ENCODE data around the gene AKNA. TPM values are rescaled to one million over a fixed set of nuclear protein-coding genes. Genes with fewer than 3 reads are reported as not detected.

AKNA gene
- total RNA-seq, 1 experiment from 2014 or later, result 14.4 TPM

GRCh38 chr9:114433720-114434255 is 46.0 kb upstream of the AKNA start:
- Histone ChIP-seq H3F3A (ENCODE audit: insufficient read depth, low read depth) (no peaks in the 10 kb centered on the region), H3K27me3 (ENCODE audit: insufficient read depth, low read depth) (no peaks in the 10 kb centered on the region), H3K27ac (no peak overlapping the region), H3K36me3 (ENCODE audit: low read depth) (no peaks in the 10 kb centered on the region), H2AFZ (no peak overlapping the region), H3K4me3 (no peak overlapping the region), H3K9me2 (ENCODE audit: insufficient read depth) (no peaks in the 10 kb centered on the region), H3K4me2 (no peak overlapping the region), H3K9me3 (ENCODE audit: insufficient read depth, low read depth) (no peaks in the 10 kb centered on the region), H4K20me1 (ENCODE audit: insufficient read depth) (no peaks in the 10 kb centered on the region), H3K4me1 (replicated peaks; ENCODE audit: insufficient read depth) (no peaks in the 10 kb centered on the region), H3K79me2 (ENCODE audit: low read depth) (no peaks in the 10 kb centered on the region)
- intact Hi-C loops (cut with micrococcal nuclease; ENCODE audit: unreplicated experiment), result loop anchor here (1.0 kb wide), 2 partner anchors 74 to 581 kb away; no protein-coding TSS in a partner anchor
- DNase-seq, result no peak
- CTCF ChIA-PET, result interaction anchor here (0.7 to 1.4 kb wide), 2 partner anchors 93 to 220 kb away, joined by 3 to 6 read pairs; no protein-coding TSS in a partner anchor
- POLR2A ChIA-PET (ENCODE audit: unreplicated experiment), result no interaction called here
- TF ChIP-seq CTCF (conservative IDR thresholded peaks at IDR 0.05) (no peak), EZH2 (IDR thresholded peaks at IDR 0.05; ENCODE audit: low read depth) (no peak)
- BruUV-seq (replicated peaks), result no TSS peak

GRCh38 chr9:114433086-114433485 is 45.3 kb upstream of the AKNA start:
- Histone ChIP-seq H3K9me2 (ENCODE audit: insufficient read depth) (no peaks in the 10 kb centered on the region), H3K4me3 (no peak overlapping the region), H3K79me2 (ENCODE audit: low read depth) (no peaks in the 10 kb centered on the region), H2AFZ (no peak overlapping the region), H3K36me3 (ENCODE audit: low read depth) (no peaks in the 10 kb centered on the region), H3K4me1 (replicated peaks; ENCODE audit: insufficient read depth) (no peaks in the 10 kb centered on the region), H3K27ac (no peak overlapping the region), H4K20me1 (ENCODE audit: insufficient read depth) (no peaks in the 10 kb centered on the region), H3F3A (ENCODE audit: insufficient read depth, low read depth) (no peaks in the 10 kb centered on the region), H3K4me2 (no peak overlapping the region), H3K9me3 (ENCODE audit: insufficient read depth, low read depth) (no peaks in the 10 kb centered on the region), H3K27me3 (ENCODE audit: insufficient read depth, low read depth) (no peaks in the 10 kb centered on the region)
- no TSS peak for BruUV-seq (replicated peaks)
- no peak for DNase-seq
- intact Hi-C loops (cut with micrococcal nuclease; ENCODE audit: unreplicated experiment), result no loop called here
- POLR2A ChIA-PET (ENCODE audit: unreplicated experiment), result no interaction called here
- CTCF ChIA-PET, result interaction anchor here (1.4 kb wide), 1 partner anchor 220 kb away, joined by 6 read pairs; no protein-coding TSS in a partner anchor
- no peak for TF ChIP-seq CTCF (conservative IDR thresholded peaks at IDR 0.05)
- no peak for TF ChIP-seq EZH2 (IDR thresholded peaks at IDR 0.05; ENCODE audit: low read depth)

- intact Hi-C loops (cut with micrococcal nuclease; ENCODE audit: unreplicated experiment), result no loop called here
- Histone ChIP-seq H3K4me1 (replicated peaks; ENCODE audit: insufficient read depth) (no peaks in the 10 kb centered on the region), H2AFZ (no peak overlapping the region), H3K36me3 (ENCODE audit: low read depth) (no peaks in the 10 kb centered on the region), H3K4me2 (no peak overlapping the region), H3K79me2 (ENCODE audit: low read depth) (no peaks in the 10 kb centered on the region), H3K27ac (no peak overlapping the region), H3F3A (ENCODE audit: insufficient read depth, low read depth) (no peaks in the 10 kb centered on the region), H3K27me3 (ENCODE audit: insufficient read depth, low read depth) (no peaks in the 10 kb centered on the region), H3K4me3 (no peak overlapping the region), H4K20me1 (ENCODE audit: insufficient read depth) (no peaks in the 10 kb centered on the region), H3K9me3 (ENCODE audit: insufficient read depth, low read depth) (no peaks in the 10 kb centered on the region), H3K9me2 (ENCODE audit: insufficient read depth) (no peaks in the 10 kb centered on the region)
- no peak for DNase-seq
- BruUV-seq (replicated peaks), result no TSS peak
- ChIA-PET CTCF (interaction anchor here (1.4 kb wide), 1 partner anchor 221 kb away, joined by 6 read pairs; no protein-coding TSS in a partner anchor), POLR2A (ENCODE audit: unreplicated experiment) (no interaction called here)
- TF ChIP-seq EZH2 (IDR thresholded peaks at IDR 0.05; ENCODE audit: low read depth) (no peak), CTCF (conservative IDR thresholded peaks at IDR 0.05) (no peak)
Observed at GRCh38 chr9:114432323-114433067, 44.7 kb upstream of the AKNA start.

Measured in PC-9 (cell line).